Measurements from ENCODE around the gene PPP2R2B. TPM values are rescaled to one million over a fixed set of nuclear protein-coding genes. Genes with fewer than 3 reads are reported as not detected.

Gene PPP2R2B
- total RNA-seq, 1 experiment from 2014 or later, result not detected

- ChIA-PET RAD21 (ENCODE audit: low non-redundant PET in 1 of 2, low total read pairs in 2 of 2, uncharacterized antibody in 2 of 2, unreplicated experiment in 2 of 2) (no interaction called here), CTCF (interaction anchor here (0.7 kb wide), 1 partner anchor 27 kb away, joined by 3 read pairs; no protein-coding TSS in a partner anchor), POLR2A (no interaction called here)
- intact Hi-C loops (cut with micrococcal nuclease), result no loop called here
- no peak overlapping the region for H3K4me2 ChIP-seq (ENCODE audit: low read length)
- no peak overlapping the region for H3K27ac ChIP-seq (ENCODE audit: low read depth, low read length)
- no peak for DNase-seq (ENCODE audit: low read depth, low spot score)
- no TSS peak for BruUV-seq (replicated peaks)
- no peaks in the 10 kb centered on the region for H4K20me1 ChIP-seq (ENCODE audit: insufficient read depth)
- no peak overlapping the region for H3K4me3 ChIP-seq (replicated peaks in 1 of 2; ENCODE audit: low read depth in 1 of 2, low read length in 2 of 2)
- no peaks in the 10 kb centered on the region for H3K4me1 ChIP-seq (ENCODE audit: control insufficient read depth in 1 of 2, insufficient read depth in 2 of 2, low read length in 2 of 2)
- H2AFZ ChIP-seq (ENCODE audit: low read depth, low read length, poor library complexity, severe bottlenecking), result no peak overlapping the region
- no peaks in the 10 kb centered on the region for H3K79me2 ChIP-seq (ENCODE audit: insufficient read depth, low read length)
- ATAC-seq, result no peak
- no peaks in the 10 kb centered on the region for H3K9me3 ChIP-seq (ENCODE audit: control insufficient read depth in 1 of 2, insufficient read depth in 1 of 2, low read depth in 1 of 2, low read length in 2 of 2)
- TF ChIP-seq SIN3A (IDR thresholded peaks at IDR 0.05; ENCODE audit: low read depth) (no peak), CTCF (IDR thresholded peaks at IDR 0.05 in 2 of 3, conservative IDR thresholded peaks at IDR 0.05 in 1 of 3; ENCODE audit: borderline replicate concordance in 1 of 3, insufficient read depth in 1 of 3, low read depth in 2 of 3, low read length in 2 of 3) (no peak), SP1 (IDR thresholded peaks at IDR 0.05; ENCODE audit: low read depth) (no peak), EZH2phosphoT487 (IDR thresholded peaks at IDR 0.05; ENCODE audit: borderline replicate concordance) (no peak), POLR2AphosphoS5 (IDR thresholded peaks at IDR 0.05; ENCODE audit: low read depth, low read length) (no peak), EGR1 (IDR thresholded peaks at IDR 0.05; ENCODE audit: low read depth) (no peak), RAD21 (IDR thresholded peaks at IDR 0.05; ENCODE audit: low read depth) (no peak), ZBTB33 (IDR thresholded peaks at IDR 0.05; ENCODE audit: extremely low read depth, insufficient replicate concordance, low read length) (no peak), YY1 (IDR thresholded peaks at IDR 0.05; ENCODE audit: extremely low read depth, insufficient replicate concordance, low read depth, low read length) (no peak), SRF (IDR thresholded peaks at IDR 0.05; ENCODE audit: low read depth) (no peak), JUND (IDR thresholded peaks at IDR 0.05) (no peak), ZNF274 (IDR thresholded peaks at IDR 0.05; ENCODE audit: low read depth, low read length) (no peak), FOSL1 (IDR thresholded peaks at IDR 0.05; ENCODE audit: low read depth) (no peak)
- peaks cover 28% of the 10 kb centered on the region for H3K27me3 ChIP-seq (ENCODE audit: insufficient read depth, low read length)
- no peak overlapping the region for H3K9ac ChIP-seq (ENCODE audit: low read length)
- H3K36me3 ChIP-seq (ENCODE audit: control insufficient read depth in 1 of 2, insufficient read depth in 2 of 2, low read length in 2 of 2), result no peaks in the 10 kb centered on the region
- no peaks in the 10 kb centered on the region for H3K9me2 ChIP-seq (ENCODE audit: insufficient read depth)
Observed at GRCh38 chr5:146635443-146635842, 243.1 kb downstream of the PPP2R2B start.
